GM23248 (cell line): Measurements from ENCODE around the gene MYMK.

Experiments used
- EZH2 ChIP-seq: fragments of 200-600 bp; sonication (generic); IDR thresholded peaks from 2 replicates; pipeline ENCODE4 v1.6.1; 2018; ENCODE audit warnings: antibody characterized with exemption, mild to moderate bottlenecking; ENCODE audit not compliant: insufficient read depth, poor library complexity, severe bottlenecking
- EZH2phosphoT487 ChIP-seq: fragments of 200-600 bp; sonication (generic); IDR thresholded peaks from 2 replicates; pipeline ENCODE4 v1.6.1; 2018; ENCODE audit warnings: antibody characterized with exemption, moderate library complexity, mild to moderate bottlenecking, low read depth; ENCODE audit not compliant: insufficient read depth

DNA sequence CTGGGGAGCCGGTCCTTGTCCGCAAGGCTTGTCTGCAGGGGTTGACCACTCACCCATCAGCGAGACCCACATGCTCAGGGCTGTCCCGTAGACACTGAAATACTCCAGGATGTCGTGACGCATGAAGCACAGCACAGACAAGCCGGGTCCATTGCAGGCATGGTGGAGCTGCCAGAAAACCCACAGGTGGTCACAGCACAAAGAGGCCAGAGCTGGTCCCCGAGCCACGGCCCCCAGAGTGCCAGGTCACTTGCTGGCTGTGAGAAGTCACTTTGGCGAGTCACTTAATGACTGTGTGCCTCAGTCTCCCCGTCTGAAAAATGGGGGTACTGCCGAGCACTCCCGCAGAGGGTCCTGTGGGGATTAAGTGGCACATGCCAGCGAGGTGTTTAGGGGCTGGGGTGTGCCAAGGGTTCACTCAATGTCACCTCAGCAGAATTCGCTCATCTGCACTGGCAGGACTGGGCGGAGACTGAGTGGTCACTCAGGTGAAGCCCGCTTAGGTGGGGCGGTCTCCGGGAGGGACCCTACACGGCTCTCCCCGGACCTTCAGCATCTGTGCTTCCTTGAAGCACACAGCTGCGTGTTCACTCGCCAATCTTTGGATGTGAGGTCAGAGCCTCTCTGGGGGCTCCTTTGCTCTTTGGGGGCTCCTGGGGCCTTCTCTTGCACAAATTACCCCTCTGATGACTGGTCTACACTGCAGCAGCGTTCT lies 4.5 kb downstream of the MYMK start:
- TF ChIP-seq EZH2phosphoT487 (no peak), EZH2 (no peak)
